Endothelial cell of umbilical vein (primary cell): ENCODE results near the gene DNAH11. TPM values are rescaled to one million over a fixed set of nuclear protein-coding genes. Genes with fewer than 3 reads are reported as not detected.

ENCODE experiments used
- BruUV-seq: library from RNA; stranded (reverse); fragments of 400-500 nt; replicated peaks from 2 replicates; lab custom pipeline; 2021; lab: Mats Ljungman, UMichigan
- CTCF ChIA-PET: fragments of 300-600, 350-600 bp; sonication (Branson Sonifier 250); formaldehyde crosslinking; loops from one replicate; lab custom pipeline; 2021; ENCODE audit warnings: antibody characterized with exemption, inconsistent platforms; lab: Charles Lee
- POLR2A ChIA-PET: fragments of 300-600, 350-600 bp; sonication (Branson Sonifier 250); formaldehyde crosslinking; loops from one replicate; lab custom pipeline; 2021; ENCODE audit warnings: antibody characterized with exemption, inconsistent platforms; lab: Charles Lee
- DNase-seq: peaks from one replicate; pipeline ENCODE4 v3.0.0-alpha.2; 2011; ENCODE audit warnings: low read depth, low spot score
- FAIRE-seq: peaks from 2 replicates; lab custom pipeline; 2011; peaks lifted over from hg19 to GRCh38; lab: Jason Lieb, UNC
- H2AFZ ChIP-seq: 2 replicates; pipeline ENCODE4 v1.6.0; 2012; ENCODE audit warnings: low read depth, low read length, control low read depth, inconsistent platforms
- H3K27ac ChIP-seq: 2 replicates; pipeline ENCODE4 v1.5.1; 2011; ENCODE audit warnings: low read depth, mild to moderate bottlenecking, control low read depth, low read length, moderate library complexity; ENCODE audit not compliant: insufficient read depth
- H3K27me3 ChIP-seq, 2 experiments: 2 replicates each; pipeline versions ENCODE4 v1.6.0 to v1.6.1; 2011; ENCODE audit warnings: low read length in 2 of 2, mixed read lengths in 1 of 2; ENCODE audit not compliant: control insufficient read depth in 2 of 2, insufficient read depth in 2 of 2
- H3K36me3 ChIP-seq, 2 experiments: 2 replicates in 1 of 2; 3 replicates in 1 of 2; pipeline ENCODE4 v1.5.1; 2011; ENCODE audit warnings: low read length in 2 of 2, mild to moderate bottlenecking in 1 of 2, moderate library complexity in 1 of 2; ENCODE audit not compliant: control insufficient read depth in 2 of 2, insufficient read depth in 2 of 2; ENCODE audit errors: extremely low read depth in 1 of 2
- H3K4me1 ChIP-seq: 3 replicates; pipeline ENCODE4 v1.5.1; 2011; ENCODE audit warnings: mild to moderate bottlenecking, low read length; ENCODE audit not compliant: control insufficient read depth, insufficient read depth; ENCODE audit errors: extremely low read depth
- H3K4me2 ChIP-seq: 2 replicates; pipeline ENCODE4 v1.6.1; 2011; ENCODE audit warnings: low read length, control low read depth, mixed read lengths; ENCODE audit not compliant: insufficient read depth
- H3K4me3 ChIP-seq, 3 experiments: fragments of 200-600 bp in 1 of 3; sonication (generic), shearing (Covaris generic) in 1 of 3; replicated peaks in 1 of 3; 2 replicates each; pipeline ENCODE4 v1.5.1; 2011 to 2016; ENCODE audit warnings: control low read depth in 3 of 3, low read length in 3 of 3, mild to moderate bottlenecking in 2 of 3, inconsistent platforms in 1 of 3, low read depth in 1 of 3, moderate library complexity in 1 of 3; ENCODE audit not compliant: insufficient read depth in 1 of 3
- H3K79me2 ChIP-seq: 2 replicates; pipeline ENCODE4 v1.6.0; 2012; ENCODE audit warnings: low read length, inconsistent platforms; ENCODE audit not compliant: control insufficient read depth, insufficient read depth
- H3K9ac ChIP-seq: replicated peaks from 2 replicates; pipeline ENCODE3; 2011; ENCODE audit warnings: low read length, control low read depth; ENCODE audit not compliant: insufficient read depth; ENCODE audit errors: extremely low read depth
- H3K9me1 ChIP-seq: replicated peaks from 3 replicates; pipeline ENCODE4 v1.6.0; 2011; ENCODE audit warnings: mild to moderate bottlenecking, low read length; ENCODE audit not compliant: control insufficient read depth, insufficient read depth; ENCODE audit errors: extremely low read depth
- H3K9me3 ChIP-seq: replicated peaks from 2 replicates; pipeline ENCODE4 v1.5.1; 2012; ENCODE audit warnings: low read length, inconsistent platforms; ENCODE audit not compliant: control insufficient read depth, insufficient read depth
- H4K20me1 ChIP-seq: replicated peaks from 2 replicates; pipeline ENCODE3; 2011; ENCODE audit warnings: mild to moderate bottlenecking, low read length; ENCODE audit not compliant: control insufficient read depth, insufficient read depth; ENCODE audit errors: extremely low read depth
- CTCF ChIP-seq, 2 donors: IDR thresholded peaks; 1 replicate in 1 of 2; 2 replicates in 1 of 2; pipeline ENCODE4 v1.5.1; 2011; ENCODE audit warnings: low read length in 2 of 2, mild to moderate bottlenecking in 2 of 2, moderate library complexity in 2 of 2, control low read depth in 1 of 2, inconsistent platforms in 1 of 2, low read depth in 1 of 2; ENCODE audit not compliant: insufficient read depth in 1 of 2; ENCODE audit errors: extremely low read depth in 1 of 2
- EZH2 ChIP-seq: IDR thresholded peaks from 2 replicates; pipeline ENCODE4 v1.6.1; 2012; ENCODE audit warnings: borderline replicate concordance, low read depth, mild to moderate bottlenecking, moderate library complexity, low read length, inconsistent platforms; ENCODE audit not compliant: severe bottlenecking
- FOS ChIP-seq: IDR thresholded peaks from 2 replicates; pipeline ENCODE4 v1.6.1; 2011; ENCODE audit warnings: mild to moderate bottlenecking, low read length, moderate library complexity, borderline replicate concordance; ENCODE audit not compliant: insufficient read depth
- GATA2 ChIP-seq: IDR thresholded peaks from 2 replicates; pipeline ENCODE4 v1.7.0; 2011; ENCODE audit warnings: low read depth, mild to moderate bottlenecking, moderate library complexity, mixed read lengths, low read length; ENCODE audit not compliant: insufficient read length, insufficient read depth
- JUN ChIP-seq: IDR thresholded peaks from 2 replicates; pipeline ENCODE4 v1.6.1; 2011; ENCODE audit warnings: borderline replicate concordance, low read depth; ENCODE audit not compliant: insufficient read length, insufficient read depth
- MAX ChIP-seq: IDR thresholded peaks from 2 replicates; pipeline ENCODE4 v1.6.1; 2011; ENCODE audit not compliant: insufficient read depth, insufficient read length
- MYC ChIP-seq: IDR thresholded peaks from one replicate; pipeline ENCODE4 v1.6.1; 2011; ENCODE audit warnings: mild to moderate bottlenecking, low read depth, low read length
- POLR2A ChIP-seq: IDR thresholded peaks from 2 replicates; pipeline ENCODE4 v1.6.1; 2012; ENCODE audit warnings: low read depth, mild to moderate bottlenecking, control low read depth, low read length
- POLR2AphosphoS5 ChIP-seq: IDR thresholded peaks from 2 replicates; pipeline ENCODE4 v1.6.1; 2012; ENCODE audit warnings: low read depth, mild to moderate bottlenecking, control low read depth, low read length, moderate library complexity; ENCODE audit not compliant: insufficient read depth
- dilution Hi-C: fragments of 300-500 bp; cut with MboI; formaldehyde crosslinking; loops from one replicate; pipeline ENCODE4 v1.15.0; 2019; ENCODE audit warnings: low sequenced_read_pairs; ENCODE audit not compliant: extremely low pct_ligation_motif_present
- intact Hi-C: fragments of 100-400 bp; cut with micrococcal nuclease; formaldehyde crosslinking; loops from one replicate; pipeline ENCODE4 v1.10.0; 2022
- polyA plus RNA-seq, 4 experiments: library from polyadenylated mRNA; depleted of rRNA in 3 of 4; stranded (reverse) in 3 of 4; unstranded in 1 of 4; fragments of >200 nt; gene quantifications; 2 replicates each; pipeline versions ENCODE4 v1.2.1 to v1.2.3, GENCODE V29; 2011 to 2012; ENCODE audit warnings: missing spikeins in 1 of 4
- total RNA-seq: library from RNA; stranded (reverse); gene quantifications from 2 replicates; pipeline ENCODE4 v1.2.3, GENCODE V29; 2021

DNAH11 gene
- total and polyA plus RNA-seq, 2 donors (not counting 3 experiments of a cell fraction or from before 2014, with no cell fraction given) = 0.69 to 0.91 TPM

- dilution Hi-C loops (no loop called here), intact Hi-C loops (no loop called here)
- DNase-seq (no peak), FAIRE-seq (no peak)
- no peak overlapping the region for H3K27ac ChIP-seq
- POLR2A ChIA-PET = no interaction called here
- TF ChIP-seq FOS (no peak), JUN (no peak), MYC (no peak), EZH2 (no peak), POLR2A (no peak), POLR2AphosphoS5 (no peak), MAX (no peak), GATA2 (no peak), CTCF (IDR thresholded peaks at IDR 0.05; ENCODE audit: extremely low read depth in 1 of 2, insufficient read depth in 1 of 2, low read depth in 1 of 2, low read length in 2 of 2) (no peak)
- no peaks in the 10 kb centered on the region for H4K20me1 ChIP-seq
- H3K36me3 ChIP-seq = no peaks in the 10 kb centered on the region
- H3K9me1 ChIP-seq = no peaks in the 10 kb centered on the region
- H3K27me3 ChIP-seq = no peaks in the 10 kb centered on the region
- CTCF ChIA-PET = interaction anchor here (1.3 to 1.9 kb wide), 5 partner anchors 212 to 579 kb away, joined by 3 to 11 read pairs (median 5); no protein-coding TSS in a partner anchor
- H3K4me2 ChIP-seq = no peak overlapping the region
- H2AFZ ChIP-seq = no peak overlapping the region
- H3K9ac ChIP-seq = no peak overlapping the region
- no TSS peak for BruUV-seq
- no peak overlapping the region for H3K4me3 ChIP-seq
- H3K4me1 ChIP-seq = no peaks in the 10 kb centered on the region
- no peaks in the 10 kb centered on the region for H3K9me3 ChIP-seq
- no peaks in the 10 kb centered on the region for H3K79me2 ChIP-seq
These were observed 38.8 kb upstream of the DNAH11 start for GRCh38 chr7:21504021-21504420.
